HEK293 (cell line): ENCODE results near the gene PRKCE.

ENCODE experiments used
- ZEB2 ChIP-seq: fragments of 450-650 bp; formaldehyde crosslinking; IDR thresholded peaks from 2 replicates; pipeline ENCODE4 v1.5.1; 2016; ENCODE audit warnings: missing biosample characterization, missing genetic modification characterization
- ZNF202 ChIP-seq: fragments of 450-650 bp; formaldehyde crosslinking; IDR thresholded peaks from 2 replicates; pipeline ENCODE4 v1.5.1; 2016; ENCODE audit warnings: missing biosample characterization, missing genetic modification characterization, borderline replicate concordance
- TF ChIP-seq, protein P1 (sequence below): fragments of 450-650 bp; formaldehyde crosslinking; IDR thresholded peaks from 2 replicates; pipeline ENCODE4 v1.5.1; 2016; ENCODE audit warnings: missing biosample characterization, missing genetic modification characterization
- TF ChIP-seq, protein P2 (sequence below): fragments of 450-650 bp; formaldehyde crosslinking; IDR thresholded peaks from 2 replicates; pipeline ENCODE4 v1.5.1; 2016; ENCODE audit warnings: missing biosample characterization, missing genetic modification characterization

DNA sequence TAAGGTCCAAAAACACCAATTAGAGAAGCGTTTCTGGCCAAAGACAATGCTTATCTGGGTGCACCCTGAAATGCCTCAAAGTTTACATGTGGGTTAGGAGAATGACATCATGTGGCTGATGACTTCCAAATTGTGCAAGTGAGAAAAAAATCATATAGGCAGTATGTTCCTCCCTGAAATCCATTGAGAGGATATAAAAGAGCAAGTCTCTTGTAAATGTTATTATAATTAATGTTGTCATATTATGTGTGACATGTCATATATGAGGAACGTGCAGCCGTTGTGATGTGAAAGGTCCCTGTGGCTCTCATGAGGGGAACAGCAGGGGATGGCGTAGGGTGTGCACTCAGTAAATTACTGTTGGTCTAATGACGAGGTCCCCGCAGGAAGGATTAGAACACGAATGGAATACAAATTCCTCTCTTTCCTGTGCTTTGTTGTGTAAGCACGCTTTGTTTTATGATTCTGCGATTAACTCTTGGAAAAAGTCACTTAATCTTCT lies 290.8 kb downstream of the PRKCE start:
- TF ChIP-seq, protein P1, sequence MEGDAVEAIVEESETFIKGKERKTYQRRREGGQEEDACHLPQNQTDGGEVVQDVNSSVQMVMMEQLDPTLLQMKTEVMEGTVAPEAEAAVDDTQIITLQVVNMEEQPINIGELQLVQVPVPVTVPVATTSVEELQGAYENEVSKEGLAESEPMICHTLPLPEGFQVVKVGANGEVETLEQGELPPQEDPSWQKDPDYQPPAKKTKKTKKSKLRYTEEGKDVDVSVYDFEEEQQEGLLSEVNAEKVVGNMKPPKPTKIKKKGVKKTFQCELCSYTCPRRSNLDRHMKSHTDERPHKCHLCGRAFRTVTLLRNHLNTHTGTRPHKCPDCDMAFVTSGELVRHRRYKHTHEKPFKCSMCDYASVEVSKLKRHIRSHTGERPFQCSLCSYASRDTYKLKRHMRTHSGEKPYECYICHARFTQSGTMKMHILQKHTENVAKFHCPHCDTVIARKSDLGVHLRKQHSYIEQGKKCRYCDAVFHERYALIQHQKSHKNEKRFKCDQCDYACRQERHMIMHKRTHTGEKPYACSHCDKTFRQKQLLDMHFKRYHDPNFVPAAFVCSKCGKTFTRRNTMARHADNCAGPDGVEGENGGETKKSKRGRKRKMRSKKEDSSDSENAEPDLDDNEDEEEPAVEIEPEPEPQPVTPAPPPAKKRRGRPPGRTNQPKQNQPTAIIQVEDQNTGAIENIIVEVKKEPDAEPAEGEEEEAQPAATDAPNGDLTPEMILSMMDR (tag by site-specific recombination): no peak
- TF ChIP-seq, protein P2, sequence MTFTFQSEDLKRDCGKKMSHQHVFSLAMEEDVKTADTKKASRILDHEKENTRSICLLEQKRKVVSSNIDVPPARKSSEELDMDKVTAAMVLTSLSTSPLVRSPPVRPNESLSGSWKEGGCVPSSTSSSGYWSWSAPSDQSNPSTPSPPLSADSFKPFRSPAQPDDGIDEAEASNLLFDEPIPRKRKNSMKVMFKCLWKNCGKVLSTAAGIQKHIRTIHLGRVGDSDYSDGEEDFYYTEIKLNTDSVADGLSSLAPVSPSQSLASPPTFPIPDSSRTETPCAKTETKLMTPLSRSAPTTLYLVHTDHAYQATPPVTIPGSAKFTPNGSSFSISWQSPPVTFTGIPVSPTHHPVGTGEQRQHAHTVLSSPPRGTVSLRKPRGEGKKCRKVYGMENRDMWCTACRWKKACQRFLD (tag by site-specific recombination): no peak
- TF ChIP-seq ZEB2 (peak; percentile 82), ZNF202 (no peak)
